Measurements from ENCODE around the gene HACE1.

GRCh38 chr6:104795363-104795762, 64.4 kb downstream of the HACE1 start:
- TF ChIP-seq CTCF (IDR thresholded peaks at IDR 0.05) (no peak), POLR2AphosphoS5 (IDR thresholded peaks at IDR 0.05; ENCODE audit: low read depth, low read length) (no peak), REST (IDR thresholded peaks at IDR 0.05; ENCODE audit: insufficient read depth in 1 of 2, low read depth in 2 of 2, low read length in 1 of 2) (no peak)
